SHP77 treated with DMSO at 0.1 percent for 48 hours (cell line): ENCODE measurements around the gene PHLPP2.
A peak's percentile ranks its signal among the peaks of the same experiment; 100 is the strongest.

ENCODE experiments used
- DNase-seq: peaks from one replicate; lab custom pipeline; 2025; lab: John Stamatoyannopoulos, UW

The PHLPP2 gene

DNA sequence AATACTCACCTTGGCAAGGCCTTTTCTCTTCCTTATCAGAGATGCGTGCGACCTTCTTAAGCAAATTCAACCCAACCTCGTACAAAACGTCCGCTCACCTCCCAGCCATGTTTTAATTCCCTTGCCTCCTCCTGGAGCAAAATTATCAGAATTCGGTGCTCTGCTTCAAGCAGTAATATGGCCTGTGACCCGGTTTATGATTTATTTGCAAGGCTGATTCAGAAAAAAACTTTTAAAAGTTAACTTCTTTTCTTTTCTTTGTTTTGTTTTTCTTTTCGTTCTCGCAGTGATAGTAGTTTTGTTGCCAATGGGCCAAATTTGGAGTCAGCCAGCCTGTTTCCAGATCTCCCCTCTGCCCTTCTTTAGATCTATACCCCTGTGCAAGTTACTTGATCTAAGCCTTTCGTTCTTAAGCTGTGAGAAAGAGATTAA lies at the start of gene PHLPP2:
PHLPP2 (minus strand) TSS at position 382 of the 432 bp plus-strand sequence. CDS start 9,906 bp downstream, outside the sequence.
- no peak for DNase-seq

GRCh38 chr16:71771571-71771970 lies 47.1 kb upstream of the PHLPP2 start:
- no peak for DNase-seq

GRCh38 chr16:71769222-71769621 lies 44.7 kb upstream of the PHLPP2 start:
- no peak for DNase-seq

DNA sequence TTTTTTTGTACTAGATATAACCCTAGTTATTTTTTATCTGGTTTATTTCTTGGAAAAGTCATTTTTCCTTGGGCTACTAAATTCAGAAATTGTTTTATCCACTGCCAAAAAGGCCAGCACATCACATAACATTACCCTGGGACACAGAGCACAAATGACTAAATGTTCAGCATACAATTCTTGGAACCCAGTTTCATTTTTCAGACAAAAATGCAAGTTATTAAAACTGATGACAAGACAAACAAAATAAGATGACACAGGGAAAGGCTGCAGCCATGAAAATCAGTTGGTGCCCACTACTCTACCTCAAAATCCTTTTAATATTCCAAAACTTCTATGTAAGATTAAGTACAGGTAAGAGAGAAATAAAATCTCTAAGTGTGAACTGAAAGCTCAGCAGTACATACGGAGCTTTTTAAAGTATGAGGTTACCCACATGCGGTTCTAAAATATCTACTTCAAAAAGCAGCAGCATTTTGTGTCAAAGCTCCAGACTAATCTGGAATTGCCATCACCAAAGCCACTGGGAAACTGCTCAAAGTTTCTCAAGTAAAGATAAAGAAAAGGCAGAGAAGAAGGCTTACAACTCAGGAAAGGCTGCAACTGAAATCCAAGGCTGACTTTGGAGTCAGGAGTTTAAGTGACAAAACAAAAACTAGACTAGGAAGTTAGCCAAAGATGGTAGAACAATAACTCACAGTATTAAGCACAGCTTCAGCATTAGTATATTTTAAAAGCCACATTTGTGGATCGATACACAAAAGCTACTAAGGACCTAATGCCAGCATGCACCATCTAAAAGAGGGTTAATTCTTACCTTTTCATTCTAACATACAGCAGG lies 42.8 kb upstream of the PHLPP2 start:
- no peak for DNase-seq

DNA sequence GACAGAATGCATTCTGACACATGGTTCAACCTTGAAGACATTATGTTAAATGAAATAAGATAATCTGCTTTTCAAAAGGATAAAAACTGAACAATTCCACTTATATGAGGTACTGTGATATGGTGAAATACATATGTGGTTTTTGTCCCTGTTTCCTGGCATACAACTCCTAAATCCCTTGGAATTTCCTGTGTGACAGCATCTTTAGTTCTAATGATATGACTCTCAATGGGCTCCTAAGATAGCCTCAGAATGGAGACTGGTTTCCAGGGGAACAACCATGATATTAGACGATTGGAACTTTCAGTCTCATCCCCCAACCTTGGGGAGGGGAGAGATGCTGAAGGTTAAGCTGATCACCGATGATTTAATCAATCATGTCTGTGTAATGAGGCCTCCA lies 37.7 kb upstream of the PHLPP2 start:
- DNase-seq = no peak

DNA sequence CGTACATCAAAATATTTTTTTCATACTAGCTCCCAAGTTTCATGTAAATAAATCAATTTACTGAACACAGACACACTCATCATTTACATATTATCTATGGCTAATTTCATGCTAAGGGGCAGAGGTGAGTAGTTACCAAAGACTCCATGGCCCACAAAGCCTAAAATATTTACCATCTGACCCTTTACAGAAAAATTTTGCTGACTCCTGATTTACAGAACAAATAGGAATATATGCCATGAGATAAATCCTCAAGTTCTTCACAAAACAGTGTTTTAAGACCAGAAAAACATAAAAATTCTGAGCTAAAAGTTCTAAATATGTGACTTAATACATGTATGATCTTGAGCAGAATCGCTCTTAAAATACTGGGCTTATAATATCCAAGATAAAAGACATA lies 36.6 kb upstream of the PHLPP2 start:
- no peak for DNase-seq

GRCh38 chr16:71758293-71758760 lies 33.8 kb upstream of the PHLPP2 start:
- no peak for DNase-seq

DNA sequence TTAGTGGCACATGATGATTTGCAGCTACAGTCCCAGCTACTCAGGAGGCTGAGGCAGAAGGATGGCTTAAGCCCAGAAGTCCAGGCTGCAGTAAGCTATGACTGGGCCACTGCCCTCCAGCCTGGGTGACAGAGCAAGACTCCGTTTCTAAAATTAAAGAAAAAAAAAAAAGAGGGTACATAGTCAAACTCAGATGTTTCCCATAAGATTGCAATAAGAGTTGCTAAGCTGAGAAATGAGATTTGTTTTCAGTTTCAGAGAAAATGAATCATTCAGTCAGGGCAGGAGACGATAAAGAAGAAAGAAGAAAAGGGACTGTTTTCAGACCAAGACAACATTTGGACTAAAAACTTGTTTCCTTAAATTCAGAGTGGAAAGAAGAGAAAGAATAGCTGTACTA lies 30.2 kb upstream of the PHLPP2 start:
- DNase-seq = no peak

- no peak for DNase-seq
These were observed 29.6 kb upstream of the PHLPP2 start for GRCh38 chr16:71754108-71754507.

- DNase-seq = no peak
These were observed 23.7 kb upstream of the PHLPP2 start for GRCh38 chr16:71748226-71748625.

- peak; percentile 10 for DNase-seq
These were observed 22.0 kb upstream of the PHLPP2 start for GRCh38 chr16:71746442-71747046.

DNA sequence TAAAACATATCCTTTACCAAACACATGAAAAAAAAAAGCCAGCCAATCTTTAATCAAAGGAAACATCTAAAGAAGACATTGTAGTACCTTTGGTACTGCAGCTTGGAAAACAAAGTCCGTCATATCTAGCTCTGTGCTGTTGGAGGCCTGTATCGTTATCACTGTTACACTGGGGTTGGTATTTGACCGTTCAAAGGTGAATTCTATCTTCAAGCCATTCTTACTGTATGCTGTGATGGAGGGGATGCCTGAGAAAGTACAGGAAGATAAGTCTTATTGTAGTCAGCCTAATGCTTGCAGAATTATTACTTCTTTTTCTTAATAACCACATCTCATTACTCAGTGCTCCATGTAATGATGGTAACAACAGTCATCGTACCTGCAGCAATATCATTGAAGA lies 14.4 kb upstream of the PHLPP2 start:
- no peak for DNase-seq

DNA sequence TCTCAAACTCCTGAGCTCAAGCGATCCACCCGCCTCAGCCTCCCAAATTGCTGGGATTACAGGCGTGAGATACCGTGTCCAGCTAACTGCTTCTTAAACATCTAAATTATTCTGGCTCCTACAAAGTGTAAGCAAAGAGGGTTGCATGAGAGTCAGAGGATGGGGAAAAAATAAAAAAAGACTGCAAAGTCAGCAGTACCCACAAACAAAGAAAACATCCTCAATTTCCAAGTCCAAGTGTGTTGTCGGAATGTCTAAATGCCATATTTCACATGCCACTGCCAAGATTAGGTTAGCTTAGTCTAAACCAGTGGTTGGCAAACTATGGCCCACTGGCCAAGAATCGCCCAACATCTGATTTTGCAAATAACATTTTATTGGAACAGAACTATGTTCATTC lies 13.0 kb upstream of the PHLPP2 start:
- DNase-seq = no peak

DNA sequence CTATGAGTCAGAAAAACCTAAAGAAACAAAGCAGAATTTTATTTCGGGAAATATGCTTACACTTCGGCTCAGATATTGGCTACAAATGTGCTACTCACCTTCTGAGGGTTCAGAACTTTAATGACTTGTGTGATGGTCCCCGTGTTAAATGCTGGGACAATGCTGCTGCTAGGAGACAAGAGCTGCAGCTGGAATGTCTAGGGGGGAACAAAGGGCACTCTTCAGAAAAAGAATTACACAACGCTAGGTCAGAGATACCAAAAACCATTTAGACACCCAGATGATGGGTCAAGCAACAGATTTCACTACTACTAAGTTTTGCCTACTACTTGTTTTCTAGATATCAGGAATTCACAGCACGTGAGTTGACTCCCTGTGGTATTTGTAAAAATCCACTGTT lies 10.0 kb upstream of the PHLPP2 start:
- no peak for DNase-seq

DNA sequence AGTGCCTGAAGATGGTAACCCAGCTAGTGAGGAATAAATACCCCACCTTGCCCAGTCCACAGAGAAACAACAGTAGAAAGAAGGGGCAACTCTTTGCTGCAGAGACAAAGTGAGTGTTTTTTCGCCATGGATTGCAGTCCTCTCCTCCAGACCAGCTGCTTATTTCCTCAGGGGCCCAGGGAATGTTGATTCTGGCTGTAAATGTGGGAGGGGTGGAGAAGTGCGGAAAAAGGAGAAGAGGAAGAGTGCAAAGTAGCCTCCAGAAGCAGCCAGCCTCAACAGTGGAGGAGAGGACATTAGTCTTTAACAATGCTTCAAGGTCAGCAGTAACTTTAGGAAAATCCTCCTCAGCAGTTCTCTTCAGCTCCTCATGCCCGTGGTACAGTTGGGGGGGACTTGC lies 8.1 kb upstream of the PHLPP2 start:
- DNase-seq = no peak

DNA sequence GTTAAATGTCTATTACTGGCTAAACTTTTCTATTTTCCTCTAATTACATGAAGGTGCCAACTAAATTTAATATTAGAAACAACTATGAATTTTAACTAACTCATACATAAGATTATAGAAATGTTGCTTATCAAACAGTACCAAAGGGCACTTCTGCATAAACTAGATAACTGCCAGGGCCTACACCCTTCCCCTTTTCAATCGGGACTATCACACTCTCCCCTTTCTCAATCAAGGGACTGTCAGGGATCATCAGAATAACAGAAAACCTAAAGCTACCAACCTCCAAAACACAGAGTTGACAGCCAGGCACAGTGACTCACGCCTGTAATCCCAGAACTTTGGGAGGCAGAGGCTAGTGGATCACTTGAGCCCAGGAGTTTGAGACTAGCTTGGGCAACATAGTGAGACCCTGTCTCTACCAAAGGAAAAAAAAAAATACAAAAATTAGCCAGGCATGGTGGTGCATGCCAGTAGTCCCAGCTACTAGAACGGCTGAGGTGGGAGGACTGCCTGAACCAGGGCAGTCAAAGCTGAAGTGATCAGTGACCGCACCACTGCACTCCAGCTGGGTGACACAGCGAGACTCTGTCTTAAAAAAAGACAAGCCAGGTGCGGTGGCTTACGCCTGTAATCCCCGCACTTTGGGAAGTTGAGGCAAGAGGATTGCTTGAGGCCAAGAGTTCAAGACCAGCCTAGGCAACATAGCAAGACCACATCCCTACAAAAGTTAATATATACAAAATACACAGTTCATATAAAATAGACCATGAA lies 3.2 kb upstream of the PHLPP2 start:
- DNase-seq = no peak

- DNase-seq = no peak
These were observed 2.2 kb upstream of the PHLPP2 start for GRCh38 chr16:71726476-71727315.

DNA sequence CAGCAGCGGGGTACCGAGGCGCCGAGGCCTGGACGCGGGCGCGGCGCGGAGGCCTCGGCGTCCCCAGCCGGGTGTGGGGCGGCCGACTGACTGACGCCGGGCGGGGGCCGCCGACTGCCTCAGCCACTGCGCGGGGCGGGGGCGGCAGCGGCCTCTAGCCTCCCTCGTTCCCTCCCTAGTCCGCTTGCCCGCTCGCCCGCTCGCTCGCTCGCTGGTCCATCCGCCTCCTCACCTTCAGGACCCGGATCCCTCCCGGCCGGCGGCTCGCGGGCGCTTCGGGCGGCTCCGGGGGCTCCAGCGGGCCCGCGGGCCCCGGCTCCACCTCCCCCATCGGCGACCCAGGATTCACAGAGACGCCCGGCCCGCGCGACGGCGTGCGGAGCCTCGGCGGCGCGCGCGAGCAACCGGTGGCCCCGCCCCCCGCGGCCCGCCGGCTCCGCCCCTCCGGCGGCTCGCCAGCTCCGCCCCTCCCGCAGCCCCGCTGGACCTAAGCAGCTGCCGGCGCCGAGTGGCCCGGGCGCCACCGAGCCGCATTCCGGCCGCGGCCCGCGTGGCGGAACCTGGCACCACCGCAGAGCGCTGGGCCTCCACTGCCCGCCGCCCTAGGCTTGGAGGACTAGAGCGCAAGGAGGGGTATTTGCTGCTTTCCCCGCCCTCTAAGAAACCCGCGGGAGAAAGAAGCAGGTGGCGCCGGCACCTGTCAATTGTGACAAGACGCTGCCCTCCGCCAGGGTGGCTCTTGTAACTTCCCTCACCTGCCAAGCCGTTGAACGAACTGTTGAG lies 773 bp downstream of the PHLPP2 start:
- DNase-seq = peak; percentile 24

DNA sequence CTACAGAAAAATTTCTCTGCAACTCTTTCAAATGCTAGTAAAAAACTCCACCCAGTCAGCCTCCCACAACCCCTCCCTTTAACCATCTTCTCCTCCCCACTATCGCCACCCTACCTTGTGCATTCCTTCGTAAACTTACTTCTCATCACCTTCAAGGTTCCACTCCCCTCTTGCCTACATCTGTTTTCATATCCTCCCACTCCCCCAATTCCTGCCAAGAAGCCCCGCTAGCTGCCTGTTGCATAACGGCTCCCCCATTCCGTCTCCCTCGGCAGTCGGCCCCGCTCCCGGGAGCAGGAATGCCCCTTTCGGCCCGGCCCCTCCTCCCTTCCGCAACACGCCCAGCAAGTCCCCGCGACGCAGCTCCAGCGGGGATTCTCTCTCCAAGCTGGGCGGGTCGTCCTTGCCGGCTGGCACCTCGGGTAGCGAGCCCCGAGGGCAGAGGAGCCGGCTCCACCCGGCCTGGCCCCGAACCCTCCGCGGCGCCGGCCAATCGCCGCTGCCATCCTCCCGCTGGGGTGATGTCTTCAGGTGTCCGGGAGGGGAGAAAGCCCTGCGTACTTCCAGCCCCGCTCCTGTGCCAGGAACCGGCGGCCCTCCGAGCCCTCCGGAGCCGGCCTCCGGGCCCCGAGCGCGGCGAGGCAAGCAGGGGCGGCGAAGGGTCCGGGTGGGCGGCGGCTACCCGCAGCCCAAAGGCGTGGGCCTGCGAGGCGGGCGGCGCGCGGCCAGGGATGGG lies 1.5 kb downstream of the PHLPP2 start:
- peak; percentile 39 for DNase-seq

DNA sequence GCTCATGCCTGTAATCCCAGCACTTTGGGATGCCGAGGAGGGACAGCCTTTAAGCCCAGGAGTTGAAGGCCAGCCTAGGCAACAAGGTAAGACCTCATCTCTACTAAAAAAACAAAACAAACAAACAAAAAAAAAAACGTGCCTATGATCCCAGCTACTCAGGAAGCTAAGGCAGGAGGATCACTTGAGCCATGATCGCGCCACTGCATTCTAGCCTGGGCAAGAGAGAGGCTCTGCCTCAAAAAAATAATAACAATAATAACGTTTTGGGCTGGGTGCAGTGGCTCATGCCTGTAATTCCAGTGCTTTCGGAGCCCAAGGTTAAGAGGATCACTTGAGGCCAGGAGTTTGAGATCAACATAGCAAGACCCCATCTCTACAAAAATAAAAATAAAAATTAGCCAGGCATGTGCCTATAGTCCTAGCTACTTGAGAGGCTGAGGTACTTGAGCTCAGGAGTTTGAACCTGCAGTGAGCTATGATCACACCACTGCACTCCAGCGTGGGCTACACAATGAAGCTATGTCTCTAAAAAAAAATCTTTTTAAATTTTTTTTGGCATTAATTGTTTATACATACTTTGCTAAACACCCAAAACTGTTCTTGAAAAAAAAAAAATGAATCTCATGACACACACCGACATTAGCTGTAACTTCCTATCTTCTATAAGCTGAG lies 3.3 kb downstream of the PHLPP2 start:
- DNase-seq = no peak
